Body of pancreas (tissue), 4 donors: ENCODE data around the gene POLR1E. TPM values are rescaled to one million over a fixed set of nuclear protein-coding genes. Genes with fewer than 3 reads are reported as not detected.

Experiments
- ATAC-seq: fragments of 150-250 bp; one replicate; pipeline ENCODE4 v1.9.1; 2016
- DNase-seq, 4 donors: peaks; one replicate each; pipeline ENCODE4 v3.0.0-alpha.2; 2019
- H3K27ac ChIP-seq, 4 donors: fragments of 200-600 bp; sonication (generic); 1 replicate in 3 of 4; 2 replicates in 1 of 4; pipeline versions ENCODE4 v1.5.1 to v1.6.1; 2016 to 2019; ENCODE audit warnings: mild to moderate bottlenecking in 1 of 4, mixed read lengths in 1 of 4, moderate library complexity in 1 of 4
- H3K27me3 ChIP-seq, 2 donors: fragments of 200-600 bp; sonication (generic); one replicate each; pipeline ENCODE4 v1.6.0; 2016; ENCODE audit warnings: mild to moderate bottlenecking in 1 of 2
- H3K36me3 ChIP-seq, 2 donors: fragments of 200-600 bp; sonication (generic); replicated peaks in 1 of 2; 2 replicates each; pipeline ENCODE4 v1.5.1; 2016; ENCODE audit warnings: low read depth in 2 of 2; ENCODE audit not compliant: insufficient read depth in 1 of 2
- H3K4me1 ChIP-seq: fragments of 200-600 bp; sonication (generic); one replicate; pipeline ENCODE4 v1.6.0; 2016
- H3K4me3 ChIP-seq, 2 donors: fragments of 200-600 bp; sonication (generic); 1 replicate in 1 of 2; 2 replicates in 1 of 2; pipeline ENCODE4 v1.5.1; 2016 to 2019
- H3K9me3 ChIP-seq, 3 donors: fragments of 200-600 bp; sonication (generic); 1 replicate in 2 of 3; 2 replicates in 1 of 3; pipeline ENCODE4 v1.5.1; 2016
- POLR2A ChIP-seq, 3 donors: fragments of 450-650 bp; IDR thresholded peaks; one replicate each; pipeline ENCODE4 v1.6.1; 2016; ENCODE audit warnings: antibody characterized with exemption in 3 of 3, mild to moderate bottlenecking in 2 of 3
- WGBS, 2 donors: methylation state at CpG; one replicate each; pipeline ENCODE4 v1.1.5; 2017; 5-methylcytosine and 5-hydroxymethylcytosine counted together
- intact Hi-C: fragments of 100-400 bp; cut with DNase I; formaldehyde crosslinking; loops from one replicate; pipeline ENCODE4 v1.15.1; 2023
- total RNA-seq, 2 donors: library from RNA; depleted of rRNA; stranded (reverse); fragments of >200 nt; gene quantifications; one replicate each; pipeline ENCODE4 v1.1.0, GENCODE V29; 2016
- TF ChIP-seq, protein P1 (sequence below), 7 experiments: fragments of 450-650 bp in 4 of 7; fragments of 200-600 bp in 3 of 7; sonication (generic) in 3 of 7; IDR thresholded peaks; one replicate each; pipeline ENCODE4 v1.5.1; 2016 to 2019; ENCODE audit warnings: antibody characterized with exemption in 7 of 7

The POLR1E gene
- total RNA-seq, 2 donors from 2014 or later: 9.6 to 15.0 TPM

DNA sequence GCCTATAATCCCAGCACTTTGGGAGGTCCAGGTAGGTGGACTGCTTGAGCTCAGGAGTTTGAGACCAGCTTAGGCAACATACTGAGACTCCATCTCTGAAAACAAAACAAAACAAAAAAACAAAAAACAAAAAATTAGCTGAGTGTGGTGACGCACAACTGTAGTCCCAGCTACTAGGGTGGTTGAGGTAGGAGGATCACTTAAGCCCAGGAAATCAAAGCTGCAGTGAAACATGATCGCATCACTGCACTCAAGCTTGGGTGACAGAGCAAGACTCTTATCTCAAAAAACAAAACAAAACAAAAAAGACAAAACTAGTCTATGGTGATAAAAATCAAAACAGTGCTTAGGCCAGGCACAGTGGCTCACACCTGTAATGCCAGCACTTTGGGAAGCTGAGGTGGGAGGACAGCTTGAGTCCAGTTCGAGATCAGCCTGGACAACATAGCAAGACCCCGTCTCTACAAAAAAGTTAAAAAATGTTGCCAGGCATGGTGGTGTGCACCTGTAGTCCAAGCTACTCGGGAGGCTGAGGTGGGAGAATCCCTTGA, 61.7 kb downstream of the POLR1E start:
- whole genome bisulfite sequencing, 2 donors: 91 to 93% methylated on average over 5 of the region's 5 CpGs
- Histone ChIP-seq H3K27ac (no peak overlapping the region), H3K4me3 (no peak overlapping the region), H3K36me3 (no peaks in the 10 kb centered on the region), H3K4me1 (peaks cover 12% of the 10 kb centered on the region), H3K27me3 (no peaks in the 10 kb centered on the region), H3K9me3 (no peaks in the 10 kb centered on the region)
- no peak for TF ChIP-seq POLR2A (IDR thresholded peaks at IDR 0.05)
- TF ChIP-seq, protein P1, sequence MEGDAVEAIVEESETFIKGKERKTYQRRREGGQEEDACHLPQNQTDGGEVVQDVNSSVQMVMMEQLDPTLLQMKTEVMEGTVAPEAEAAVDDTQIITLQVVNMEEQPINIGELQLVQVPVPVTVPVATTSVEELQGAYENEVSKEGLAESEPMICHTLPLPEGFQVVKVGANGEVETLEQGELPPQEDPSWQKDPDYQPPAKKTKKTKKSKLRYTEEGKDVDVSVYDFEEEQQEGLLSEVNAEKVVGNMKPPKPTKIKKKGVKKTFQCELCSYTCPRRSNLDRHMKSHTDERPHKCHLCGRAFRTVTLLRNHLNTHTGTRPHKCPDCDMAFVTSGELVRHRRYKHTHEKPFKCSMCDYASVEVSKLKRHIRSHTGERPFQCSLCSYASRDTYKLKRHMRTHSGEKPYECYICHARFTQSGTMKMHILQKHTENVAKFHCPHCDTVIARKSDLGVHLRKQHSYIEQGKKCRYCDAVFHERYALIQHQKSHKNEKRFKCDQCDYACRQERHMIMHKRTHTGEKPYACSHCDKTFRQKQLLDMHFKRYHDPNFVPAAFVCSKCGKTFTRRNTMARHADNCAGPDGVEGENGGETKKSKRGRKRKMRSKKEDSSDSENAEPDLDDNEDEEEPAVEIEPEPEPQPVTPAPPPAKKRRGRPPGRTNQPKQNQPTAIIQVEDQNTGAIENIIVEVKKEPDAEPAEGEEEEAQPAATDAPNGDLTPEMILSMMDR (IDR thresholded peaks at IDR 0.05): no peak
- ATAC-seq (no peak), DNase-seq (no peak)
- intact Hi-C loops: no loop called here

DNA sequence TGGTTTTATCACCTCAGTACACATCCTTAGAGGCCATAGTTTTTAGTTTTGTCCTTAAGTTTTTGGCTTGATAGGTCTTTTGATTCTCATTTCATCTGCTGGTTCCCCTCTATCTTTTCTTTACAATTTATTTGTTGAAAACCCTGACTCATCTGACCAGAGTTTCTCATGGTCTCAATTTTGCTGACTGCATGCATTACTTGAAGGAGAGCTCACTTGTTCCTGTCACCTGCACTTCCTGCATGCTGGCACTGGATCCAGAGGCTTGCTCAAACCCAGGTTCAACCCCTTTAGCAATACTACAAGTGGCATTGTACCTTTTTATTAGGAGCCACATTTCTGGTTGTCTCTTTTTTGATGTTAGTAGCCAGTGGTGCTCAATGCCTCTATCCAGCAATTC, 63.8 kb downstream of the POLR1E start:
- no peak overlapping the region for H3K27ac ChIP-seq
- no peaks in the 10 kb centered on the region for H3K36me3 ChIP-seq
- no peak overlapping the region for H3K4me3 ChIP-seq
- no peaks in the 10 kb centered on the region for H3K27me3 ChIP-seq
- ATAC-seq (no peak), DNase-seq (no peak)
- no peaks in the 10 kb centered on the region for H3K9me3 ChIP-seq
- TF ChIP-seq POLR2A (IDR thresholded peaks at IDR 0.05): no peak
- TF ChIP-seq, protein P1 (IDR thresholded peaks at IDR 0.05): no peak
- intact Hi-C loops: no loop called here
- H3K4me1 ChIP-seq: no peaks in the 10 kb centered on the region

DNA sequence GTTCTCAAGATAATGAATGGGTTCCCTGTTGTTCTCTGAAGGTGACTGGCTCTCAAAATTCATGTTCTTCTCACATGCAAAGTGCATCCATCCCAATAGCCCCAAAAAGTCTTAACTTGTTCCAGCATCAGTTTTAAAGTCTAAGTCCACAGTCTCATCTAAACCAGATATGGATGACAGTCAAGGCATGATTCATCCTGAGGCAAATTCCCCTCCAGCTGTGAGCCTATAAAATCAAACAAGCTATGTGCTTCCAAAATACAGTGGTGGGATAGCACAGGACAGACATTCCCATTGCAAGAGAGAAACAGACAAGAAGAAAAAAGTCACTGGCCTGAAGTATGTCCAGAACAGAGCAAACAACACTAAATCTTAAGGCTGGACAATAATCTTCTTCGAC, 65.0 kb downstream of the POLR1E start:
- WGBS, 2 donors: 83 to 92% methylated on average over 1 of the region's 1 CpG
- Histone ChIP-seq H3K9me3 (no peaks in the 10 kb centered on the region), H3K27me3 (no peaks in the 10 kb centered on the region), H3K4me3 (no peak overlapping the region), H3K36me3 (no peaks in the 10 kb centered on the region), H3K27ac (no peak overlapping the region), H3K4me1 (no peaks in the 10 kb centered on the region)
- no peak for TF ChIP-seq POLR2A (IDR thresholded peaks at IDR 0.05)
- TF ChIP-seq, protein P1 (IDR thresholded peaks at IDR 0.05): no peak
- DNase-seq (no peak), ATAC-seq (no peak)
- intact Hi-C loops: no loop called here

DNA sequence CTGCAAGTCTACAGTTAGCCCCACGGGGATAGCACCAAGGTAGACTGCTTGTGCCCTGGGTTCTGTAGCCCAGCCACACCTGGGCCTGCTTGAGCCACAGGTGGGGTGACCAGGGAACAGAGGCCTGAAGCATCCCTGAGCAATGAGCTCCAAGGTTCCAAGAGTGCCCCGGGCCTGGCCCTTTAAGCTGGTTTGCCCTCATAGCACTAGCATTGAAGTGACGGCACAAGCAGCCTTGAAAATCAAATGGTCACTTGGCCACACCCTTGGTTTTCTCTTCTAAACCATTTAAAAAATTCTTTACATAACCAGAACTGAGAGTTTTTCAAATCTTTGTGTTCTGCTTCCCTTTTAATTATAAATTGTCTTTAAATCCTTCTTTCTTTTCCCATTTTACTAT, 65.7 kb downstream of the POLR1E start:
- TF ChIP-seq, protein P1 (IDR thresholded peaks at IDR 0.05): no peak
- no peak for TF ChIP-seq POLR2A (IDR thresholded peaks at IDR 0.05)
- no peak for DNase-seq
- Histone ChIP-seq H3K9me3 (no peaks in the 10 kb centered on the region), H3K27ac (no peak overlapping the region), H3K4me1 (no peaks in the 10 kb centered on the region), H3K4me3 (no peak overlapping the region), H3K27me3 (no peaks in the 10 kb centered on the region), H3K36me3 (no peaks in the 10 kb centered on the region)
- ATAC-seq: no peak
- intact Hi-C loops: no loop called here
- WGBS, 2 donors: 67 to 68% methylated on average over 2 to 3 of the region's 3 CpGs

DNA sequence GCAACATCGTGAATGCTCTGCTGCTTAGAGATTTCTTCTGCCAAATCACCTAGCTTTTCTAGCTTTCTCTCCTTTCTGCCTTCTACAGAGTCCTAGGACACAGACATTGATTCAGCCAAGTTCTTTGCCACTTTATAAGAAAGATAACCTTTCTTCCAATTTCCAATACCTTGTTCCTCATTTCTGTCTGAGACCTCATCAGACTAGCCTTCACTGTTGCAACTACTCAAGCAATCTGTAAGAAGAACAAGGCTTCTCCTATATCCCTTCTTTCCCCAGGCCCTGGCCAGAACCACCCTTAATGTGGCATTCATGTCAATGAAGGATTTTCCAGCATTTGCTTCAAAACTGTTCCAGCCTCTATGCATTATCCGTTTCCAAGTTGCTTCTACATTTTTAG, 66.1 kb downstream of the POLR1E start:
- ATAC-seq (no peak), DNase-seq (no peak)
- Histone ChIP-seq H3K27me3 (no peaks in the 10 kb centered on the region), H3K36me3 (no peaks in the 10 kb centered on the region), H3K9me3 (no peaks in the 10 kb centered on the region), H3K27ac (no peak overlapping the region), H3K4me1 (no peaks in the 10 kb centered on the region), H3K4me3 (no peak overlapping the region)
- intact Hi-C loops: no loop called here
- WGBS, 2 donors: 82 to 85% methylated on average over 2 of the region's 2 CpGs
- no peak for TF ChIP-seq POLR2A (IDR thresholded peaks at IDR 0.05)
- TF ChIP-seq, protein P1 (IDR thresholded peaks at IDR 0.05): no peak
